Measurements from ENCODE around the gene KDM6B. TPM values are rescaled to one million over a fixed set of nuclear protein-coding genes. Genes with fewer than 3 reads are reported as not detected.

KDM6B gene
- total and polyA plus RNA-seq, 9 of the 15 experiments (the other 6 are each of a cell fraction or from before 2014, with no cell fraction given), result 0.01 to 22.9 (median 2.2) TPM

DNA sequence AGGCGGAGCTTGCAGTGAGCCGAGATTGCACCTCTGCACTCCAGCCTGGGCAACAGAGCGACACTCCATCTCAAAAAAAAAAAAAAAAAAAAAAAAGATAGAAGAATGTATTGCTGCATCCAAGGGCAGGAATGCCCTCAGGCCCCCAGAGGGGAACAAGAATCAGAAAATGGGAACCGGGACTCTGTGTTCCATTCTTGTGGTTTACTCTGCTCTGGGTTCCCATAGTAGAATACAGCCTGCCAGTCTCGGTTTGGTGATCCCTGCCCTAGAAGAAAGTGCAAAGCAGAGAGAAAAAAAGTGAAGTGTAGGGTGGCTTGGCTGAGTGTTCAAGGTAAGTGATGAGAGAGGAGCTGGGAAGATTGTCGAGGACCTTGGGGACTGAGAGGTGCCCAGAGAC is 27.4 kb upstream of the KDM6B start:
- ATAC-seq, result no peak
- no peak overlapping the region for H3K4me2 ChIP-seq (ENCODE audit: insufficient read depth, low read length)
- FAIRE-seq, result no peak
- no peaks in the 10 kb centered on the region for H3K36me3 ChIP-seq (ENCODE audit: control insufficient read depth, insufficient read depth, low read length)
- BruUV-seq (replicated peaks), result no TSS peak
- TF ChIP-seq ZFP36 (IDR thresholded peaks at IDR 0.05; ENCODE audit: low read depth, low read length, partially characterized antibody), result no peak
- TF ChIP-seq KLF1 (tag; IDR thresholded peaks at IDR 0.05), result no peak
- no peak for TF ChIP-seq CHCHD3 (CRISPR knock-in tag; IDR thresholded peaks at IDR 0.05)
- no peak for TF ChIP-seq FOXM1 (IDR thresholded peaks at IDR 0.05; ENCODE audit: low read depth)
- TF ChIP-seq FOXM1 (CRISPR knock-in tag; IDR thresholded peaks at IDR 0.05; ENCODE audit: low read depth), result no peak
- TF ChIP-seq POLR2H (tag; IDR thresholded peaks at IDR 0.05; ENCODE audit: low read depth), result no peak
- no peak for TF ChIP-seq NCOA6 (IDR thresholded peaks at IDR 0.05)
- TF ChIP-seq EZH2 (IDR thresholded peaks at IDR 0.05; ENCODE audit: borderline replicate concordance, low read depth, low read length), result no peak
- no peak for TF ChIP-seq ZNF133 (CRISPR knock-in tag; IDR thresholded peaks at IDR 0.05)
- TF ChIP-seq ETV5 (CRISPR knock-in tag; IDR thresholded peaks at IDR 0.05; ENCODE audit: low read depth), result no peak
- TF ChIP-seq, protein P1, sequence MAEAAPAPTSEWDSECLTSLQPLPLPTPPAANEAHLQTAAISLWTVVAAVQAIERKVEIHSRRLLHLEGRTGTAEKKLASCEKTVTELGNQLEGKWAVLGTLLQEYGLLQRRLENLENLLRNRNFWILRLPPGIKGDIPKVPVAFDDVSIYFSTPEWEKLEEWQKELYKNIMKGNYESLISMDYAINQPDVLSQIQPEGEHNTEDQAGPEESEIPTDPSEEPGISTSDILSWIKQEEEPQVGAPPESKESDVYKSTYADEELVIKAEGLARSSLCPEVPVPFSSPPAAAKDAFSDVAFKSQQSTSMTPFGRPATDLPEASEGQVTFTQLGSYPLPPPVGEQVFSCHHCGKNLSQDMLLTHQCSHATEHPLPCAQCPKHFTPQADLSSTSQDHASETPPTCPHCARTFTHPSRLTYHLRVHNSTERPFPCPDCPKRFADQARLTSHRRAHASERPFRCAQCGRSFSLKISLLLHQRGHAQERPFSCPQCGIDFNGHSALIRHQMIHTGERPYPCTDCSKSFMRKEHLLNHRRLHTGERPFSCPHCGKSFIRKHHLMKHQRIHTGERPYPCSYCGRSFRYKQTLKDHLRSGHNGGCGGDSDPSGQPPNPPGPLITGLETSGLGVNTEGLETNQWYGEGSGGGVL (CRISPR knock-in tag; IDR thresholded peaks at IDR 0.05), result no peak
- TF ChIP-seq FOSL1 (tag; conservative IDR thresholded peaks at IDR 0.05), result no peak
- TF ChIP-seq, protein P2, sequence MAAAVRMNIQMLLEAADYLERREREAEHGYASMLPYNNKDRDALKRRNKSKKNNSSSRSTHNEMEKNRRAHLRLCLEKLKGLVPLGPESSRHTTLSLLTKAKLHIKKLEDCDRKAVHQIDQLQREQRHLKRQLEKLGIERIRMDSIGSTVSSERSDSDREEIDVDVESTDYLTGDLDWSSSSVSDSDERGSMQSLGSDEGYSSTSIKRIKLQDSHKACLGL (CRISPR knock-in tag; IDR thresholded peaks at IDR 0.05; ENCODE audit: borderline replicate concordance, poor library complexity, severe bottlenecking), result no peak
- TF ChIP-seq KLF13 (tag; IDR thresholded peaks at IDR 0.05; ENCODE audit: borderline replicate concordance, low read depth), result no peak
- no peak for TF ChIP-seq BHLHE40 (IDR thresholded peaks at IDR 0.05; ENCODE audit: low read length)
- TF ChIP-seq ZNF274 (IDR thresholded peaks at IDR 0.05; ENCODE audit: borderline replicate concordance, low read depth, low read length), result no peak
- no peak for TF ChIP-seq SIN3B (IDR thresholded peaks at IDR 0.05; ENCODE audit: low read depth)
- no peak for TF ChIP-seq YY1 (IDR thresholded peaks at IDR 0.05; ENCODE audit: borderline replicate concordance in 1 of 3, control insufficient read depth in 1 of 3, extremely low read depth in 1 of 3, insufficient read depth in 3 of 3, insufficient read length in 1 of 3, insufficient replicate concordance in 2 of 3, low read depth in 1 of 3, low read length in 2 of 3)
- TF ChIP-seq HDAC1 (IDR thresholded peaks at IDR 0.05), result no peak
- no peak for TF ChIP-seq RB1 (IDR thresholded peaks at IDR 0.05; ENCODE audit: low read depth)
- no peaks in the 10 kb centered on the region for H4K20me1 ChIP-seq (replicated peaks; ENCODE audit: control insufficient read depth, insufficient read depth, low read length)
- no peaks in the 10 kb centered on the region; a peak in 1 of 5 replicates for H3K4me1 ChIP-seq (replicated peaks in 1 of 2; ENCODE audit: control insufficient read depth in 2 of 2, insufficient read depth in 2 of 2, low read length in 2 of 2)
- in situ Hi-C loops (cut with MboI), result no loop called here
- no peaks in the 10 kb centered on the region for H3K9me3 ChIP-seq (replicated peaks; ENCODE audit: control insufficient read depth, insufficient read depth, low read depth, low read length)
- intact Hi-C loops (cut with micrococcal nuclease), result no loop called here
- no peaks in the 10 kb centered on the region for H3K79me2 ChIP-seq (ENCODE audit: control insufficient read depth, insufficient read depth, low read length)
- peaks cover 7 to 45% of the 10 kb centered on the region in 2 experiments for H3K27me3 ChIP-seq (ENCODE audit: control insufficient read depth in 2 of 2, insufficient read depth in 2 of 2, low read length in 2 of 2)
- H3K9me1 ChIP-seq (ENCODE audit: control insufficient read depth, insufficient read depth, low read length), result no peaks in the 10 kb centered on the region
- WGBS (ENCODE audit: insufficient coverage, low coverage, missing lambda C conversion rate), result 0% methylated on average over 2 of the region's 6 CpGs
- ChIA-PET POLR2A (no interaction called here), CTCF (ENCODE audit: low intra/inter-chr PET ratio) (no interaction called here)
- DNase-seq (ENCODE audit: extremely low read depth in 1 of 4, low spot score in 3 of 4), result no peak
- no peak overlapping the region for H3K9ac ChIP-seq (ENCODE audit: insufficient read depth in 1 of 2, low read depth in 2 of 2, low read length in 2 of 2)
- no peak overlapping the region for H3K27ac ChIP-seq (ENCODE audit: extremely low read depth, low read depth, low read length)
- H3K4me3 ChIP-seq, result no peak overlapping the region
- H2AFZ ChIP-seq (ENCODE audit: low read depth, low read length), result no peak overlapping the region

All from K562 (cell line).